K562 (cell line): ENCODE results near the gene PRR29. TPM values are rescaled to one million over a fixed set of nuclear protein-coding genes. Genes with fewer than 3 reads are reported as not detected.
A peak's percentile ranks its signal among the peaks of the same experiment; 100 is the strongest.

Source experiments
- ATAC-seq: fragments of 200-7000 bp; cut with Tn5 transposase; 3 replicates; pipeline ENCODE4 v1.9.1; 2020; ENCODE audit warnings: moderate library complexity
- BruUV-seq: library from RNA; stranded (reverse); fragments of 400-500 nt; replicated peaks from 2 replicates; lab custom pipeline; 2021; lab: Mats Ljungman, UMichigan
- CTCF ChIA-PET: fragments of 300-600 bp; formaldehyde crosslinking; extraction: SDS; loops from one replicate; lab custom pipeline; 2021; ENCODE audit warnings: low intra/inter-chr PET ratio; lab: Yijun Ruan, JAX
- POLR2A ChIA-PET: fragments of 300-600, 350-650 bp; sonication (Branson Sonifier 250); formaldehyde crosslinking; extraction: SDS; loops from one replicate; lab custom pipeline; 2021; ENCODE audit warnings: antibody characterized with exemption, inconsistent platforms; lab: Yijun Ruan, JAX
- DNase-seq, 4 experiments: peaks; one replicate each; pipeline versions ENCODE4 v3.0.0 to v3.0.0-alpha.2; 2011 to 2018; ENCODE audit warnings: low spot score in 3 of 4, mixed read lengths in 3 of 4; ENCODE audit errors: extremely low read depth in 1 of 4
- FAIRE-seq: peaks from 2 replicates; lab custom pipeline; 2011; peaks lifted over from hg19 to GRCh38; lab: Jason Lieb, UNC
- H2AFZ ChIP-seq: 2 replicates; pipeline ENCODE4 v1.6.0; 2011; ENCODE audit warnings: low read depth, low read length, control low read depth, inconsistent platforms
- H3K27ac ChIP-seq: fragments of 200-600 bp; 3 replicates; pipeline ENCODE4 v1.8.0; 2011; ENCODE audit warnings: low read depth, mild to moderate bottlenecking, control low read depth, inconsistent platforms, low read length, moderate library complexity, mixed read lengths; ENCODE audit errors: extremely low read depth
- H3K27me3 ChIP-seq, 2 experiments: fragments of 300-600 bp in 1 of 2; 2 replicates in 1 of 2; 3 replicates in 1 of 2; pipeline versions ENCODE4 v1.6.0 to v1.8.0; 2011; ENCODE audit warnings: inconsistent platforms in 2 of 2, low read length in 2 of 2, mild to moderate bottlenecking in 1 of 2, mixed read lengths in 1 of 2, moderate library complexity in 1 of 2; ENCODE audit not compliant: control insufficient read depth in 2 of 2, insufficient read depth in 2 of 2
- H3K36me3 ChIP-seq: fragments of 300-600 bp; 3 replicates; pipeline ENCODE4 v1.8.0; 2011; ENCODE audit warnings: mild to moderate bottlenecking, low read length, inconsistent platforms; ENCODE audit not compliant: control insufficient read depth, insufficient read depth
- H3K4me1 ChIP-seq, 2 experiments: fragments of 200-600 bp in 1 of 2; replicated peaks in 1 of 2; 2 replicates in 1 of 2; 3 replicates in 1 of 2; pipeline versions ENCODE4 v1.5.1 to v1.8.0; 2011; ENCODE audit warnings: inconsistent platforms in 2 of 2, low read length in 2 of 2, mild to moderate bottlenecking in 1 of 2, mixed read lengths in 1 of 2, moderate library complexity in 1 of 2; ENCODE audit not compliant: control insufficient read depth in 2 of 2, insufficient read depth in 2 of 2
- H3K4me2 ChIP-seq: 2 replicates; pipeline ENCODE4 v1.6.1; 2011; ENCODE audit warnings: low read length, control low read depth, inconsistent platforms, mixed read lengths; ENCODE audit not compliant: insufficient read depth
- H3K4me3 ChIP-seq: fragments of 200-600 bp; sonication (generic), shearing (Covaris generic); 2 replicates; pipeline ENCODE4 v1.5.1; 2016; ENCODE audit warnings: control low read depth, inconsistent platforms
- H3K79me2 ChIP-seq: fragments of 200-600 bp; 3 replicates; pipeline ENCODE4 v1.8.0; 2011; ENCODE audit warnings: low read length, inconsistent platforms; ENCODE audit not compliant: control insufficient read depth, insufficient read depth
- H3K9ac ChIP-seq, 2 experiments: 2 replicates each; pipeline versions ENCODE4 v1.6.0 to v1.6.1; 2011; ENCODE audit warnings: low read depth in 2 of 2, low read length in 2 of 2, control low read depth in 1 of 2, inconsistent platforms in 1 of 2, mild to moderate bottlenecking in 1 of 2, mixed read lengths in 1 of 2; ENCODE audit not compliant: insufficient read depth in 1 of 2
- H3K9me1 ChIP-seq: one replicate; pipeline ENCODE4 v1.6.0; 2011; ENCODE audit warnings: inconsistent platforms, mild to moderate bottlenecking, low read length, moderate library complexity; ENCODE audit not compliant: control insufficient read depth, insufficient read depth
- H3K9me3 ChIP-seq: replicated peaks from 2 replicates; pipeline ENCODE4 v1.5.1; 2011; ENCODE audit warnings: low read depth, low read length, inconsistent platforms; ENCODE audit not compliant: control insufficient read depth, insufficient read depth
- H4K20me1 ChIP-seq: replicated peaks from 2 replicates; pipeline ENCODE4 v1.6.1; 2011; ENCODE audit warnings: low read length, inconsistent platforms, mixed read lengths; ENCODE audit not compliant: control insufficient read depth, insufficient read depth
- CREB5 ChIP-seq: fragments of 250-450 bp; sonication (Bioruptor Pico); IDR thresholded peaks from 2 replicates; pipeline ENCODE4 v1.5.0; 2020; ENCODE audit warnings: mild to moderate bottlenecking
- GATA2 ChIP-seq: sonication (generic); formaldehyde crosslinking; IDR thresholded peaks from 2 replicates; pipeline ENCODE4 v1.4.0; 2020; ENCODE audit warnings: mild to moderate bottlenecking, missing genetic modification reagents
- HDAC8 ChIP-seq: fragments of 450-650 bp; IDR thresholded peaks from 2 replicates; pipeline ENCODE4 v1.6.1; 2016; ENCODE audit warnings: mild to moderate bottlenecking, missing genetic modification characterization, moderate library complexity, missing compliant biosample characterization
- MTA1 ChIP-seq: fragments of 450-650 bp; IDR thresholded peaks from 2 replicates; pipeline ENCODE4 v1.6.1; 2017; ENCODE audit warnings: borderline replicate concordance
- NFE2L1 ChIP-seq: fragments of 450-650 bp; IDR thresholded peaks from 2 replicates; pipeline ENCODE4 v1.6.1; 2016; ENCODE audit warnings: missing genetic modification characterization, low read depth, mild to moderate bottlenecking, missing compliant biosample characterization, moderate library complexity, borderline replicate concordance
- PHB ChIP-seq: fragments of 250-450 bp; sonication (Bioruptor Pico); IDR thresholded peaks from 2 replicates; pipeline ENCODE4 v1.5.0; 2021
- ZKSCAN8 ChIP-seq: fragments of 200-800 bp; sonication (Bioruptor generic); IDR thresholded peaks from 2 replicates; pipeline ENCODE4 v1.6.1; 2016; ENCODE audit warnings: missing genetic modification characterization, missing compliant biosample characterization
- ZNF695 ChIP-seq: fragments of 450-650 bp; formaldehyde crosslinking; IDR thresholded peaks from 2 replicates; pipeline ENCODE4 v1.4.0; 2020; ENCODE audit warnings: mild to moderate bottlenecking, moderate library complexity
- WGBS: fragments of 100-300 bp; shearing (Covaris generic); methylation state at CpG from one replicate; pipeline ENCODE4 v1.1.6; 2016; ENCODE audit warnings: low coverage, mixed read lengths; ENCODE audit not compliant: insufficient coverage; ENCODE audit errors: missing lambda C conversion rate; 5-methylcytosine and 5-hydroxymethylcytosine counted together
- in situ Hi-C: fragments of 300-500 bp; cut with MboI; formaldehyde crosslinking; loops from 4 replicates; pipeline ENCODE4 v1.15.0; 2018; ENCODE audit warnings: inconsistent platforms, mixed read lengths
- intact Hi-C: fragments of 100-400 bp; cut with micrococcal nuclease; formaldehyde crosslinking; loops from 2 replicates; pipeline ENCODE4 v1.14.2; 2022
- polyA plus RNA-seq, 8 experiments: library from polyadenylated mRNA; depleted of rRNA in 4 of 8; stranded (reverse) in 5 of 8; unstranded in 3 of 8; fragments of >200 nt; fragmentation: Nextera tagmentation in 2 of 8; fragmentation: Illumina TruSeq in 1 of 8; extraction: Ambion mirVana in 2 of 8; extraction: Trizol in 1 of 8; gene quantifications; 2 replicates each; pipeline versions ENCODE4 v1.2.1 to v1.2.3, GENCODE V29; 2011 to 2014; ENCODE audit warnings: inconsistent platforms in 1 of 8, missing spikeins in 1 of 8
- total RNA-seq, 7 experiments: library from RNA; depleted of rRNA in 6 of 7; stranded (reverse); fragments of >200 nt in 6 of 7; fragmentation: Illumina TruSeq in 2 of 7; extraction: Trizol in 2 of 7; gene quantifications; 2 replicates each; pipeline versions ENCODE4 v1.2.1 to v1.2.3, GENCODE V29; 2011 to 2021; ENCODE audit warnings: low replicate concordance in 1 of 7
- TF ChIP-seq, protein P1 (sequence below): sonication (generic); formaldehyde crosslinking; IDR thresholded peaks from 2 replicates; pipeline ENCODE4 v1.8.0; 2022; ENCODE audit warnings: mild to moderate bottlenecking, missing genetic modification reagents
- TF ChIP-seq, protein P2 (sequence below): IDR thresholded peaks from 3 replicates; pipeline ENCODE4 v1.6.1; 2011; ENCODE audit warnings: borderline replicate concordance, mild to moderate bottlenecking, moderate library complexity; ENCODE audit not compliant: insufficient read length; ENCODE audit errors: extremely low read depth

Gene PRR29
- total and polyA plus RNA-seq, 9 of the 15 experiments (the other 6 are each of a cell fraction or from before 2014, with no cell fraction given), result 0.08 to 0.58 (median 0.15) TPM; not detected in 5

GRCh38 chr17:64022611-64023063 lies 24.5 kb downstream of the PRR29 start:
- no peaks in the 10 kb centered on the region for H3K79me2 ChIP-seq
- peak overlapping the region; percentile 39 for H3K27ac ChIP-seq
- no peak overlapping the region for H3K4me3 ChIP-seq
- peak; percentile 5; the same call in 2 of the 3 replicates for ATAC-seq
- peak overlapping the region; percentile 19 to 78 for H3K9ac ChIP-seq
- no peaks in the 10 kb centered on the region for H3K9me3 ChIP-seq
- WGBS, result 42% methylated on average over 5 of the region's 5 CpGs
- peak overlapping the region; percentile 15; the same call in 1 of the 2 replicates for H3K4me2 ChIP-seq
- in situ Hi-C loops, result loop anchor here (10.0 kb wide), 2 partner anchors 108 to 262 kb away; partner anchors contain the start of genes CSHL1 and GH1
- no peaks in the 10 kb centered on the region for H4K20me1 ChIP-seq
- peak; percentile 48 for FAIRE-seq
- peak in 3 of 4 experiments; percentile 43 to 50 (median 49) for DNase-seq
- peak overlapping the region; percentile 54 for H2AFZ ChIP-seq
- H3K36me3 ChIP-seq, result no peaks in the 10 kb centered on the region
- ChIA-PET CTCF (no interaction called here), POLR2A (interaction anchor here (0.7 to 4.2 kb wide), 4 partner anchors 9 to 217 kb away, joined by 3 to 24 read pairs (median 4); no protein-coding TSS in a partner anchor)
- intact Hi-C loops, result loop anchor here (10.0 kb wide), 1 partner anchor 78 kb away; no protein-coding TSS in a partner anchor
- no TSS peak for BruUV-seq
- H3K27me3 ChIP-seq, result no peaks in the 10 kb centered on the region
- H3K9me1 ChIP-seq, result no peaks in the 10 kb centered on the region
- peaks cover 34 to 35% of the 10 kb centered on the region in 2 experiments; a peak in 4 of 5 replicates for H3K4me1 ChIP-seq
- TF ChIP-seq PHB (CRISPR knock-in tag) (no peak), CREB5 (CRISPR knock-in tag) (no peak), HDAC8 (tag) (no peak), NFE2L1 (tag) (no peak), GATA2 (CRISPR knock-in tag) (peak; percentile 62; the same call in 1 of the 2 replicates), ZNF695 (CRISPR knock-in tag) (no peak), ZKSCAN8 (CRISPR knock-in tag) (no peak), MTA1 (peak; percentile 70)
- TF ChIP-seq, protein P1, sequence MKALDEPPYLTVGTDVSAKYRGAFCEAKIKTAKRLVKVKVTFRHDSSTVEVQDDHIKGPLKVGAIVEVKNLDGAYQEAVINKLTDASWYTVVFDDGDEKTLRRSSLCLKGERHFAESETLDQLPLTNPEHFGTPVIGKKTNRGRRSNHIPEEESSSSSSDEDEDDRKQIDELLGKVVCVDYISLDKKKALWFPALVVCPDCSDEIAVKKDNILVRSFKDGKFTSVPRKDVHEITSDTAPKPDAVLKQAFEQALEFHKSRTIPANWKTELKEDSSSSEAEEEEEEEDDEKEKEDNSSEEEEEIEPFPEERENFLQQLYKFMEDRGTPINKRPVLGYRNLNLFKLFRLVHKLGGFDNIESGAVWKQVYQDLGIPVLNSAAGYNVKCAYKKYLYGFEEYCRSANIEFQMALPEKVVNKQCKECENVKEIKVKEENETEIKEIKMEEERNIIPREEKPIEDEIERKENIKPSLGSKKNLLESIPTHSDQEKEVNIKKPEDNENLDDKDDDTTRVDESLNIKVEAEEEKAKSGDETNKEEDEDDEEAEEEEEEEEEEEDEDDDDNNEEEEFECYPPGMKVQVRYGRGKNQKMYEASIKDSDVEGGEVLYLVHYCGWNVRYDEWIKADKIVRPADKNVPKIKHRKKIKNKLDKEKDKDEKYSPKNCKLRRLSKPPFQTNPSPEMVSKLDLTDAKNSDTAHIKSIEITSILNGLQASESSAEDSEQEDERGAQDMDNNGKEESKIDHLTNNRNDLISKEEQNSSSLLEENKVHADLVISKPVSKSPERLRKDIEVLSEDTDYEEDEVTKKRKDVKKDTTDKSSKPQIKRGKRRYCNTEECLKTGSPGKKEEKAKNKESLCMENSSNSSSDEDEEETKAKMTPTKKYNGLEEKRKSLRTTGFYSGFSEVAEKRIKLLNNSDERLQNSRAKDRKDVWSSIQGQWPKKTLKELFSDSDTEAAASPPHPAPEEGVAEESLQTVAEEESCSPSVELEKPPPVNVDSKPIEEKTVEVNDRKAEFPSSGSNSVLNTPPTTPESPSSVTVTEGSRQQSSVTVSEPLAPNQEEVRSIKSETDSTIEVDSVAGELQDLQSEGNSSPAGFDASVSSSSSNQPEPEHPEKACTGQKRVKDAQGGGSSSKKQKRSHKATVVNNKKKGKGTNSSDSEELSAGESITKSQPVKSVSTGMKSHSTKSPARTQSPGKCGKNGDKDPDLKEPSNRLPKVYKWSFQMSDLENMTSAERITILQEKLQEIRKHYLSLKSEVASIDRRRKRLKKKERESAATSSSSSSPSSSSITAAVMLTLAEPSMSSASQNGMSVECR (CRISPR knock-in tag), result no peak
- TF ChIP-seq, protein P2, sequence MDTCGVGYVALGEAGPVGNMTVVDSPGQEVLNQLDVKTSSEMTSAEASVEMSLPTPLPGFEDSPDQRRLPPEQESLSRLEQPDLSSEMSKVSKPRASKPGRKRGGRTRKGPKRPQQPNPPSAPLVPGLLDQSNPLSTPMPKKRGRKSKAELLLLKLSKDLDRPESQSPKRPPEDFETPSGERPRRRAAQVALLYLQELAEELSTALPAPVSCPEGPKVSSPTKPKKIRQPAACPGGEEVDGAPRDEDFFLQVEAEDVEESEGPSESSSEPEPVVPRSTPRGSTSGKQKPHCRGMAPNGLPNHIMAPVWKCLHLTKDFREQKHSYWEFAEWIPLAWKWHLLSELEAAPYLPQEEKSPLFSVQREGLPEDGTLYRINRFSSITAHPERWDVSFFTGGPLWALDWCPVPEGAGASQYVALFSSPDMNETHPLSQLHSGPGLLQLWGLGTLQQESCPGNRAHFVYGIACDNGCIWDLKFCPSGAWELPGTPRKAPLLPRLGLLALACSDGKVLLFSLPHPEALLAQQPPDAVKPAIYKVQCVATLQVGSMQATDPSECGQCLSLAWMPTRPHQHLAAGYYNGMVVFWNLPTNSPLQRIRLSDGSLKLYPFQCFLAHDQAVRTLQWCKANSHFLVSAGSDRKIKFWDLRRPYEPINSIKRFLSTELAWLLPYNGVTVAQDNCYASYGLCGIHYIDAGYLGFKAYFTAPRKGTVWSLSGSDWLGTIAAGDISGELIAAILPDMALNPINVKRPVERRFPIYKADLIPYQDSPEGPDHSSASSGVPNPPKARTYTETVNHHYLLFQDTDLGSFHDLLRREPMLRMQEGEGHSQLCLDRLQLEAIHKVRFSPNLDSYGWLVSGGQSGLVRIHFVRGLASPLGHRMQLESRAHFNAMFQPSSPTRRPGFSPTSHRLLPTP, result no peak
